Anterior cingulate cortex (tissue), 58 donors: ENCODE results near the gene GNAT2.

Source experiments
- DNase-seq, 58 donors: peaks; one replicate each; lab custom pipeline; 2025; lab: John Stamatoyannopoulos, UW

GNAT2 gene

DNA sequence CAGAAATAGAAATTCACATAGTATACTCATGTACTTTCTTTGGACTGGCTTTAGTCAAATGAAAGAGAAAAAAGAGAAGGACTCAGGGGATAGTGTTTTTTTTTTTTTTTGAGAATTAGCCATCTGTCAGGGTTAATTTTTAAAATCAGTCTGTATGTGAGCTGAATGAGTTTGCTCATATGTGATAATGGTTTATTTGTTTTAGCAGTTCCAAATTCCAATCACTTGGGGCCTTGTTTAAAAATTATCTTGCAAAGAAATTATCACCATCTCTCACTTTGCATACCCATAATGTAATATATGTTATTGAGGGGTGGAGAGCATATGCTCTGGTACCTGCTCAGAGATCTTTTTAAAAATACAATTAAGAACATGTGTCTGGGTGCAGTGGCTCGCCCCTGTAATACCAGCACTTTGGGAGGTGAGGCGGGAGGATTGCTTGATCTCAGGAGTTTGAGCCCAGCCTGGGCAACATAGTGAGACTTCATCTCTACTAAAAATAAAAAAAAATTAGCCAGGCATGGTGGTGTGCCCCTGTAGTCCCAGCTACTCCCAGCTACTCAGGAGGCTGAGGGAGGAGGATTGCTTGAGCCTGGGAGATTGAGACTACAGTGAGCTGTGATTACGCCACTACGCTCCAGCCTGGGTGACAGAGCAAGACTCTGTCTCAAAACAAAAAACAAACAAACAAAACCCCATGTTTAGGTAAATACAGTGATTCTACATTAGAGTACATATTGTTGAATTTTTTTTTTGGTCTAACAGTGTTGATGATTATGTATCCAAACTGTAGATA is 51.3 kb downstream of the GNAT2 start:
- DNase-seq: no peak

DNA sequence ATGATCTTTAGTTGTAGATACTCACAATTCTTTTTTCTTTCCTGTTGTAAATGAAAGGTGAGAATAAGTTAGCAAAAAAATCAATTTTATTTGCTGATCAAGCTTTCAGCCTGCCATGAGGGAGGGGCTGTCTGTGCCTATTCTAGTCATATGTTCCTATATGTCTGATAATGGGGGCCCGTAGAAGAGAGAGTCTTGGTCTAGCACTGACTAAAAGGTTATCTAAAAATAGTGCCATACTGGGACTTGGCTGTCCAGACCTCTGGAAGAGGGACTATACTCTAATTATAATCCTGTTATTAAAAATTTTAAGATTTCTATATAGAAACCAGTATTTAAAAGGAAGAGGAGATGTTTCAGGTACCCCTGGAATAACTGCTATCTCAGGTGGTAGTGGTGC is 52.4 kb downstream of the GNAT2 start:
- no peak for DNase-seq

DNA sequence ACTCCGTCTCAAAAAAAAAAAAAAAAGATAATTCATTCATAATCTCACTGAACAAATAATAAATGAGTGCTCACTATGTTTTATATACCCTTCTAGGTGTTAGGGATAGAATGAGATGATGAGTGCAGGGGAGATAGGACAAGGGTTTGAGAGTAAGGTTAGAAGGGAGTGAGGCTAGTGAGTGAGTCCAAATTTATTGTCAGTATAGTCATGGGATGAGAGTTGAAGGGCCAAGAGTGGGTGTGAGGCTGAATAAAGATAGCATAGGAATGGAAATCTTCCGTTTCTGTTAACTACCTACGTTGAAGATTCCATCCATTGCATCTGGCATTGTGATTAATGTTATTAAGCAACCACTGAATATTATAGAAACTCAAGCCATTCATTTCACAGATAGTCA is 54.2 kb downstream of the GNAT2 start:
- no peak for DNase-seq

DNA sequence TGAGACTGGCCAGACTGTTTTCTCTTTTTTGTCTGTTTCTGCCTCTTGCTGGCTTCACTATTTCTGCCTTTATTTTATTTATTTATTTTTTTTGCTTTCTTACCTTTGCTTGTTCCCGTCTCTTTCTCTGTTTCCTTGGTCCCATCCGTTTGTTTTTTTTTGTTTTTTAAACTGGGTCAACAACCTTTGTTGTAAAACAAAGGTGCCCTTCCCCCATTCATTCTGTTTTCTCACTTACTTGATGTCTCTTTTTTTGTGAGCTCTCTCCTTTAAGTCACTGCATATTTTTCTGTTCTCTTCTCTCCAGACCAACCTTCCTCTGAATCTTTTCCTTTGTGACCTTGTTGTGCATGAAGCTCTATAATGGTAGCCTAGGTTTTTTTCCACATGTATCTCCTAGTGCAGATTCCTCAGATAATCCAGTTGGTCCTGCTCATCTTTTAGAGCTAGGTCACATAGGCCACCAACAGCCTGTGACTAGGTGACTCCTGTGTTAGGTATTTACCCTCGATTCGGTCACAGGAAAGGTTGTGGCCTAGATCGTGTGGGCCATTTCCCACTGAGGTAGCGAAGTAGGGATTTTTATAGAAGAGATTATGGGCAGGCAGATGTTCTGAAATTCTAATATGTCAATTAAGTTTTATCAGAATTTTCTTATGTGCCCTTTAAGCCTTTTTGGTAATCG is 55.1 kb downstream of the GNAT2 start:
- no peak for DNase-seq

DNA sequence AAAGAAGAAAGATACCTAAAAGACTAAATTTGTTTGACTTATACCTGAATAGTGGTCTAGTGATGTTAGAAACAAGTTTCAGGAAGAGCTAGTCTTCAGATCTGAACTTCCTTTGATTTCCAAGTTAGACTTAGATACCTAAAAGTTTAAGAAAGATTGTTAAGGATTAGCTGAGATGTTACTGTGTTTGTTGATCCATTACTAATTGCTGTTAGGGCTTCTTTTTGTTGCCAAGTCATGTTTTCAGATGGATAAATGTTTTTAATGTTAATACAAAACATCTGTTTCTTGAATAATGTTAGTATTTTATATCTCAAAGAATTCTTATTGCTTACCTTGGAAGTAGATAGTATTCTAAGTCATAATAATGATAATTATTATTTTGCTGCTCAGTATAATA is 59.4 kb downstream of the GNAT2 start:
- no peak for DNase-seq

DNA sequence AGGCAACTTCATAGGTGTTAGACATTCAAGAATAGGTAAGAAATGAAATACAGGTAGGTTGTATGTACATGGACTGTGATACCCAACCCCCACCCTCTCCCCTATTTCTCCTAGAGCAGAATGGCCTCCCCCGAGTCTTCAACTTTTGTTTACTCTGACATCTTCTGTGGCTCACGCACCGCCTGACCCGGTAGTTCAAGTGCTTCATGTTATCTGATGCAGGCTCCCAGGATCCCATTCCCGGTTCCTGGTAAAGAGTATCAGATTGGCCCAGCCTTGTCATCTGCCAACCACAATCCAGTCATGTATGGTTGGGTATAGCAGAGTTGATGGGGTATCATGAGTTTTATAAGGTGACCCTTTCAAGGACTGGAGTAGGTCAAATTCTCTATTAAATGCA is 61.9 kb downstream of the GNAT2 start:
- no peak for DNase-seq

DNA sequence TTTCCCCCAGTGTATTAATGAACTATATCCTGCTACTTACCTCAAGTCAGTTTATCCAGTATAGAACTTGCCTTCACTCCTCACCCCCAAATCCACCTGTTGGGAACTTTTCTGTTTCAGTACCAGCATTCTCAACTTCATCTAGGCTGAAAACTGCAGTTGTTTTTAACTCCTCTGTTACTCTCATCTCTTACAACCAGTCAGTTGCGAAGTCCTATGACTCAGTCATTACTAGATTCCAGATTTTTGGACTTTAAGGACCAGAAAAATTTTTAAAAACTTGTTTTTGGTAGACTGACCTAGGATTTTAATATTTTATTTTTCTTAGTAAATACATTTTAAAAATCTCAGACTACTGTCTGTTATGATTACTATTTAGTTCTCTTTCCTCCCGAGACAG is 62.9 kb downstream of the GNAT2 start:
- DNase-seq: no peak
